Measurements from ENCODE around the gene PDZK1.
"Not testable (repeated sequence)": the region's sequence is repeated elsewhere in the genome, so short reads cannot be mapped to it uniquely, and the experiment has no call there.

PDZK1 gene

GRCh38 chr1:145710291-145711027, 3.3 kb upstream of the PDZK1 start:
- DNase-seq (ENCODE audit: low spot score): no peak

- no peak for DNase-seq (ENCODE audit: low spot score)
Measured at GRCh38 chr1:145708063-145708462, 895 bp upstream of the PDZK1 start.

DNA sequence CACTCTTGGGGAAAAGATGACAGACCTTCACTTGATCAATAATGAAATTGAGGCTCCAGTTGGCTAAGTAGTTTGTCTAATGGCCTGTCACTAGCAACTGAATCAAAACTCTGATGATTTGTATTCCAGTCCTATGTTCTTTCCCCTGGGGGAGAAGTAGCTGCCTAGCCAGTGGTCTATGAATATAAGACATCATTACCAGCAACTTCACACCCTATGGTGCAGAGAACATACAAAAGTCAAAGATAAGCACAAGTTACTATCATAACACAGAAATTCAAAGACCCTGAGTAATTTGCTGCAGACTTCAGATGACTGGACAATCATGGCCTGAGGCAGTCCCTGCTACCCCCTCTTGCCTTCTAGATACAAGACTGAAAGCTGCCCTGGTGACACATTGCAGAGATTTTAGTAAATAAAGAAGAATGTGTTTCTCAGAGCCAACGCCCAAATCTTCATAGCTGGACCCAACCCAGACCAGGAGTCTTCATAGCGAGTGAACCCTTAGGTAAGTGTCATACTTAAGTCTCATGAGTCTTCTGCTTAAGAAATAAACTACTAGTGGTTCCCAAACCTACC, 993 bp downstream of the PDZK1 start:
- no peak for DNase-seq (ENCODE audit: low spot score)

DNA sequence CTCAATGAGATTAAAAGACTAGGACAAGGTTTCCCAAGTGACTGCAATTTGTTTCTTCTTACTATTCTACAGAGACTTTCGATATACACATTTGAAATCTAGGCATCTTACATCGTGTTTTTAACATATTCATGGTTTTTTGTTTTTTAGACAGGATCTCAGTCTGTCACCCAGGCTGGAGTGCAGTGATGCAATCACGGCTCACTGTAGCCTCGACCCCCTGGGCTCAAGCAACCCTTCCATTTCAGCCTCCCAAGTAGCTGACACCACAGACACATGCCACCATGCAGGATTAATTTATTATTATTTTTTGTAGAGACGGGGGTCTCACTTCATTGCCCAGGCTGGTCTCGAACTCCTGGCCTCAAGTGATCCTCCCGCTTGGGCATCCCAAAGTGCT, 1.5 kb downstream of the PDZK1 start:
- no peak for DNase-seq (ENCODE audit: low spot score)

GRCh38 chr1:145702826-145703225, 4.3 kb downstream of the PDZK1 start:
- no peak for DNase-seq (ENCODE audit: low spot score)

- no peak for DNase-seq (ENCODE audit: low spot score)
Measured at GRCh38 chr1:145702052-145702451, 5.1 kb downstream of the PDZK1 start.

GRCh38 chr1:145701306-145701862, 5.8 kb downstream of the PDZK1 start:
- DNase-seq (ENCODE audit: low spot score): no peak

DNA sequence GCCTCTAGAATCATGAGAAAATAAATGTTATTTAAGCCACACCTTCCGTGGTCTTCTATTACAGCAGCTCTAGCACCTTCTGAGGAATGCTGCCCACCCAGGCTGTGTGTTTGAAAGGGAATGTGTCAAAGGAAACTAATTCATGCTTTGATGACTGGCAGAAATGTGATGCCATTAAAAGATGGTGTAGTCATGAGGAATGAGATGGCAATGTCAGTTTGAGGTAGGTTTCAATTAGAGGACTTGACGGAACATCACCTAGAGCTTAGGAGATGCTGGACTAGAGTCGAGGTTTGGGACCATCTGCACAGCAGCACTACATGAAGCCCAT, 10.6 kb downstream of the PDZK1 start:
- DNase-seq (ENCODE audit: low spot score): no peak

GRCh38 chr1:145695821-145696629, 11.1 kb downstream of the PDZK1 start:
- DNase-seq (ENCODE audit: low spot score): no peak

- DNase-seq (ENCODE audit: low spot score): no peak
Measured at GRCh38 chr1:145692785-145693443, 14.3 kb downstream of the PDZK1 start.

- peak; percentile 50 for DNase-seq (ENCODE audit: low spot score)
Measured at GRCh38 chr1:145690587-145691558, 16.3 kb downstream of the PDZK1 start.

DNA sequence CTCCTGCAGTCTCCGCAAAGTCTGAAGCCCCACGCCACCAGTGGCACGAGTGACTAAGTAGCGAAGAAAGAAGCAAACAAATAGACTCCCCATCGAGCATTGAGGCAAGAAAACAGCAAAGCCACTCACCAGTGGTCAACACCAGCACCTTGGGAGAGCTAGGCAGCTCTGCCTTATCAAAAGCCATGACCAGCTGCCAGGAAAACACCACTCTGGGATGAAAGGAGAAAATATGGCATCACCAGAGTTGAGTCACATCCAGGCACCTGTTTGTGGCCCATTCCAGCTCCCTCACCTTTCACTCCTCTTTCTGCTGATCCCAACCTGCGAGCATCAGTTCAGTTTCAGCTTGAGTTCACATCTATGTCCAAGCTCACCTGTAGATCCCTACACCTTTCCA, 17.2 kb downstream of the PDZK1 start:
- DNase-seq (ENCODE audit: low spot score): no peak

DNA sequence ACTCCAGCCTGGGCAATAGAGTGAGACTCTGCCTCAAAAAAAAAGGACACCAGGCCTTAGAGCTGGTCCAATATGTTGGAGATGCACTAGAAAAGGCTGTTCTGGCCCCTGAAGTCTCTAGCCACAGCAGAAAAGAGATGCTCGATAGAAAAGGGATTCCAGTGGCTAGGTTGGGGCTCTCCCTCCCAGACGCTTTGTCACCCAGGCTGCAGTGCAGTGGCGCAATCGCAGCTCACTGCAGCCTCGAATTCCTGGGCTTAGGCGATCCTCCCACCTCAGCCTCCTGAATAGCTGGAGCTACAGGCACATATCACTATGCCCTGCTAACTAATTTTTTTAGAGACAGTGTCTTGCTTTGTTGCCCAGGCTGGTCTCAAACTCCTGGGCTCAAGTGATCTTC, 18.2 kb downstream of the PDZK1 start:
- no peak for DNase-seq (ENCODE audit: low spot score)

DNA sequence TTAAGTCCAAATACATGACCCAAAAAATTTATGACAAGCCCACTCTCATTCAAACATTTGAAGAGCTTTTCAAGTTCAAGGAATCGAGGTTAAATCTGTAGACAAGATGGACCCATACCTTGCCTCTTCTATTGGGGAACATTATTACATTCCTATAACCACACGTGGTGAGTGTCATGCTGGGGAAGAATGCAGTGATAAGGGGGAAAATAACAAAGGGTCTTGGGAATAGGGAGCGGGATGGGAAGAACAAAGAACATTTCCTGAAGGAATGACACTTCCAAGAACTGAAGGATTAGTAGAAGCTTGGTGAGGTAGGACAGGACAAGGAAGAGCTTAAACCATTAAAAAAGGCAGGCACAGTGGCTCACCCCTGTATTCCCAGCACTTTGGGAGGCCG, 18.8 kb downstream of the PDZK1 start:
- DNase-seq (ENCODE audit: low spot score): no peak

GRCh38 chr1:145686078-145686477, 21.1 kb downstream of the PDZK1 start:
- not testable (repeated sequence) for DNase-seq (ENCODE audit: low spot score)

- DNase-seq (ENCODE audit: low spot score): not testable (repeated sequence)
Measured at GRCh38 chr1:145684858-145685257, 22.3 kb downstream of the PDZK1 start.

DNA sequence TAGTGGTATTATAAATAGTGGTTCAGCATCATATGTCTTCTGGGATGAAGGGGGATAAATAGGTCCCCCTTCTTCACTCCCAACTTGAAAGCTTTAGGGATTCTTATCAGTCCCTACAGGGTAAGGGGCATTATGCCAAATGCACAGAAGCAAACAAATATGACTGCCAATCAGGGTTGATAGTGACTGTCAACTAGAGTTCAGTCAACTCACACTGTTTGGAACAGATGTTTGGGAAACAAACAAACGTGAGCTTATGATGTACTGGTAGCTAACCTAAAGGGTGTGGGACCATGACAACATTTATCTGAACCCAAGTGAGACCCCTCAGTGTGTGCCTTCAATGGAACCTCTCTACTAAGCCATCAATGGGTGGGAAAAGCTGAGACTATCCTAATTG, 34.0 kb downstream of the PDZK1 start:
- not testable (repeated sequence) for DNase-seq (ENCODE audit: low spot score)

DNA sequence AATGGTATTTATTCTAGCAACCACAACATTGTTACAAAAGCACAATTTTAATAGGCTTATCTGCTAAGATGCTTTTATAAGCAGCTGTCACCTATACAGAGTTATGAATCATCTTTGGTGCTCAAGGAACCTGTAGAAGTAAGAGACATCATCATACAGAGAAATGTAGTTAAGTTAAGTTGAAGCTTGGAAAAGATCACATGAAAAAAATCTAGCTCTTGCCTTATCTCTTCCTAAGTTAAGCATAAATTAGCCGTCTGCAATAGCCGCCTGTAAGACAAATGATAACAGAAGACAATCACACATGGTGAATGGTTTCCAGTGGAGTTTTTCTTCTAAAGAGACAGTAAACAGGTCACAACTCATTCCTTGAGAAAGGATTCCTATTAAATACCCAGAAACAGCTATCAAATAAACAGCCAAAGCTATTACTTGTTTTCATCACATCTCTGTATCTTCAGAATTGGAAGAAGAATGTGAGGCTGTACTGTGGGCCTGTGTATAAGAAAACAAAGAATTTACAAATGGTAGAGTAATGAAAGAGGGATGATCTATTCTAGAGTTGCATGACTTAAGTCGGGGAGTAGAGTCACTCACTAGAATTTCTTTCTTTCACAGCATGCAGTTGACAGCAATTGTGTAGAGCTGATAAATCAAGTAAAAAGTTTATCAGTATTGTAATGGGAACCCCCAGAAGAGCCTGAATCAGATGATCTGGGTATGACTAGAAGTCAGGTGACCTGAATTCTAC, 36.0 kb downstream of the PDZK1 start:
- not testable (repeated sequence) for DNase-seq (ENCODE audit: low spot score)

DNA sequence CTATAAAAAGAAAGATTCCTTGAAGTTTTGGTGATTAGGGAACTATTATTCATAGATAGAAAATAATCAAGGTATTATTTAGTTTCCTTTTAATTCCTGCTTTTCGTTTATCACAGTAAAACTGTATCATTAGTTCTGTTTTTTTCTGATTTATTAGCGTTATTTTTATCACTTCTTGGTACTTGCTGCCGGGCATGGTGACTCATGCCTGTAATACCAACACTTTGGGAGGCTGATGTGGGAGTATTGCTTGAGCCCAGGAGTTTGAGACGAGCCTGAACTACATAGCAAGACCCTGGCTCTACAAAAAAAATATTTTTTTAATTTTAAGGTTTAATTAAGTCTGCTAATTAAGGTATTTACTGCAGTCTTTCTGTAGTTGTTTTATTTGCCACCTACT, 42.2 kb downstream of the PDZK1 start:
- DNase-seq (ENCODE audit: low spot score): not testable (repeated sequence)

DNA sequence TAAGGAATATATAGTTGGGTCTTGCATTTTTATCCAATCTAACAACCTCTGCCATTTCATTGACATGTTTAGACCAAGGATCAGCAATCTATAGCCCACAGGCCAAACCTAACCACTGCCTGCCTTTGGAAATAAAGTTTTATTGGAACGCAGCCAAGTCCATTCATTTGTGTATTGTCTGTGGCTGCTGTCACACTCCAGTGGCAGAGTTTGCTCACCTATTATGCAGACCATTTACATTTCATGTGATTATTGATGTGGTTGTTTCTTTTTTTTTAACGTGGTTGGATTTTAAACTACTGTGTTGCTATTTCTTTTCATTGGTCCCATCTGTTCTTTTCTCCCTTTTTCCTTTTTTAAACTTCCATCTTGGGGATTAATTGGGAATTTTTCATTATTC, 44.7 kb downstream of the PDZK1 start:
- DNase-seq (ENCODE audit: low spot score): not testable (repeated sequence)
